B cell (primary cell): ENCODE results near the gene FFAR2. TPM values are rescaled to one million over a fixed set of nuclear protein-coding genes. Genes with fewer than 3 reads are reported as not detected.

Experiments used
- ATAC-seq: fragments of 200-7000 bp; cut with Tn5 transposase; one replicate; pipeline ENCODE4 v1.10.0; 2021; ENCODE audit warnings: low read depth, mild to moderate bottlenecking, moderate number of reproducible peaks, moderate library complexity
- CTCF ChIA-PET: fragments of 350-600 bp; sonication (Branson Sonifier 250); formaldehyde crosslinking; loops from one replicate; lab custom pipeline; 2021; ENCODE audit warnings: antibody characterized with exemption, inconsistent platforms; lab: Charles Lee
- POLR2A ChIA-PET: fragments of 350-600 bp; sonication (Branson Sonifier 250); formaldehyde crosslinking; loops from one replicate; lab custom pipeline; 2021; ENCODE audit warnings: antibody characterized with exemption; lab: Charles Lee
- DNase-seq: peaks from one replicate; pipeline ENCODE4 v3.0.0; 2013
- H2AFZ ChIP-seq: 2 replicates; pipeline ENCODE4 v1.6.1; 2012; ENCODE audit warnings: mild to moderate bottlenecking, low read depth, low read length; ENCODE audit not compliant: insufficient read depth, poor library complexity, severe bottlenecking
- H3K27ac ChIP-seq, 2 donors: 1 replicate in 1 of 2; 2 replicates in 1 of 2; pipeline ENCODE4 v1.5.1; 2012 to 2013; ENCODE audit warnings: low read length in 2 of 2, mild to moderate bottlenecking in 2 of 2, moderate library complexity in 1 of 2
- H3K27me3 ChIP-seq, 4 experiments: fragments of 200-600 bp in 1 of 4; sonication (generic) in 1 of 4; replicated peaks in 1 of 4; 1 replicate in 2 of 4; 2 replicates in 2 of 4; pipeline versions ENCODE4 v1.6.1 to v1.7.0; 2013 to 2016; ENCODE audit warnings: low read length in 3 of 4, mild to moderate bottlenecking in 2 of 4, mixed read lengths in 1 of 4, moderate library complexity in 1 of 4; ENCODE audit not compliant: insufficient read depth in 4 of 4, control insufficient read depth in 3 of 4; ENCODE audit errors: control extremely low read depth in 1 of 4
- H3K36me3 ChIP-seq, 2 experiments: replicated peaks in 1 of 2; 1 replicate in 1 of 2; 2 replicates in 1 of 2; pipeline versions ENCODE4 v1.6.1 to v1.7.1; 2013; ENCODE audit warnings: low read length in 1 of 2; ENCODE audit not compliant: insufficient read depth in 2 of 2, control insufficient read depth in 1 of 2; ENCODE audit errors: control extremely low read depth in 1 of 2, extremely low read depth in 1 of 2
- H3K4me1 ChIP-seq, 2 donors: fragments of 200-600 bp in 1 of 2; sonication (generic) in 1 of 2; 1 replicate in 1 of 2; 2 replicates in 1 of 2; pipeline versions ENCODE4 v1.5.1 to v1.6.1; 2013 to 2017; ENCODE audit warnings: low read length in 2 of 2; ENCODE audit not compliant: control insufficient read depth in 2 of 2, insufficient read depth in 2 of 2
- H3K4me2 ChIP-seq: replicated peaks from 2 replicates; pipeline ENCODE3; 2012; ENCODE audit warnings: mild to moderate bottlenecking, low read depth, low read length; ENCODE audit not compliant: poor library complexity, severe bottlenecking
- H3K4me3 ChIP-seq, 5 experiments: fragments of 200-600 bp in 1 of 5; sonication (generic) in 1 of 5; 1 replicate in 3 of 5; 2 replicates in 2 of 5; pipeline versions ENCODE4 v1.5.1 to v1.7.0; 2011 to 2016; ENCODE audit warnings: low read length in 4 of 5, mild to moderate bottlenecking in 4 of 5, low read depth in 2 of 5, control low read depth in 1 of 5, moderate library complexity in 1 of 5; ENCODE audit not compliant: insufficient read depth in 1 of 5; ENCODE audit errors: control extremely low read depth in 1 of 5, extremely low read depth in 1 of 5
- H3K79me2 ChIP-seq: fragments of 200-600 bp; sonication (generic); one replicate; pipeline ENCODE4 v1.6.0; 2016; ENCODE audit warnings: low read length; ENCODE audit not compliant: control insufficient read depth, insufficient read depth
- H3K9ac ChIP-seq: fragments of 200-600 bp; sonication (generic); 2 replicates; pipeline ENCODE4 v1.6.1; 2017; ENCODE audit warnings: mild to moderate bottlenecking, low read length, moderate library complexity
- H3K9me3 ChIP-seq, 3 donors: one replicate each; pipeline versions ENCODE4 v1.6.1 to v1.7.1; 2013; ENCODE audit warnings: low read length in 2 of 3; ENCODE audit not compliant: control insufficient read depth in 2 of 3, insufficient read depth in 1 of 3; ENCODE audit errors: control extremely low read depth in 1 of 3
- H4K20me1 ChIP-seq: 2 replicates; pipeline ENCODE4 v1.6.0; 2012; ENCODE audit warnings: mild to moderate bottlenecking, low read length; ENCODE audit not compliant: insufficient read depth, control insufficient read depth, poor library complexity, severe bottlenecking
- H3K27ac Mint-ChIP-seq: one replicate; pipeline ENCODE4 v1.8.0; 2021; ENCODE audit warnings: mixed read lengths
- H3K27me3 Mint-ChIP-seq: one replicate; pipeline ENCODE4 v1.8.0; 2021; ENCODE audit warnings: mixed read lengths
- H3K4me1 Mint-ChIP-seq: one replicate; pipeline ENCODE4 v1.8.0; 2021; ENCODE audit warnings: mixed read lengths
- H3K4me3 Mint-ChIP-seq: one replicate; pipeline ENCODE4 v1.8.0; 2021; ENCODE audit warnings: mixed read lengths
- H3K9me3 Mint-ChIP-seq: one replicate; pipeline ENCODE4 v1.8.0; 2022; ENCODE audit warnings: mixed read lengths; ENCODE audit not compliant: insufficient read depth
- EZH2 ChIP-seq: IDR thresholded peaks from 2 replicates; pipeline ENCODE4 v1.6.1; 2012; ENCODE audit warnings: borderline replicate concordance, low read depth, mild to moderate bottlenecking, moderate library complexity, low read length; ENCODE audit not compliant: insufficient read depth, poor library complexity, severe bottlenecking
- WGBS: methylation state at CpG from one replicate; pipeline ENCODE4 v1.1.5; 2013; ENCODE audit warnings: missing lambda C conversion rate; ENCODE audit not compliant: insufficient coverage; 5-methylcytosine and 5-hydroxymethylcytosine counted together
- intact Hi-C: fragments of 100-400 bp; cut with micrococcal nuclease; formaldehyde crosslinking; loops from one replicate; pipeline ENCODE4 v1.10.0; 2022
- polyA plus RNA-seq: library from polyadenylated mRNA; depleted of rRNA; stranded (reverse); fragments of >200 nt; gene quantifications from 2 replicates; pipeline ENCODE4 v1.2.3, GENCODE V29; 2012
- total RNA-seq, 2 donors: library from RNA; stranded (reverse); fragments of 120-200 nt in 1 of 2; gene quantifications; 1 replicate in 1 of 2; 2 replicates in 1 of 2; pipeline versions ENCODE4 v1.2.3 to v1.2.4, GENCODE V29; 2013 to 2022
- TF ChIP-seq, protein P1 (sequence below): fragments of 200-600 bp; IDR thresholded peaks from one replicate; pipeline ENCODE4 v1.8.0; 2022; ENCODE audit warnings: antibody characterized with exemption, mild to moderate bottlenecking

The FFAR2 gene
- total and polyA plus RNA-seq, 2 donors (not counting 1 experiment from before 2014, with no cell fraction given): 0.31 TPM; not detected in 1

DNA sequence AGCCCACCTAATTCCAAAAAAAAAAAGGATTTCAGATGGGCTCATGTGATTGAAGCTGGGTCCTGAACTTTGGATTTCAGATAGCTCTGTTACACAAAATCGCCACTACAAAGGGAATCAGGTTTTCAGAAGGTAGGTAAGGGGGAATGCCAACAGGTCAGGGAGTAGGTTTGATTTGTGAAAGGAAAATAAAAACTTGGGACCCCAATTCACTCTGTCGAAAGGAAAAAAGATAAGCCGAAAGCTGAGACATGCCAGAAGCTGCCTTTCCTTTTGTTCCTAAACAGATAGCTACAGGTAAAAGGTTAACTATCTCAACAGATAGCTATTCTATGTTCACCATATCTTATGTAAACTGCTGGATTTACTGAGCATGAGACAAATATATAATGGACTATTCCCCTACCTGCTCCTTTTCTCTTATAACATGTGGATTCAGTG is 38.2 kb downstream of the FFAR2 start:
- no peak overlapping the region for H3K27ac ChIP-seq
- Mint-ChIP-seq H3K9me3 (no peaks in the 10 kb centered on the region), H3K27me3 (no peaks in the 10 kb centered on the region), H3K27ac (no peak overlapping the region), H3K4me3 (no peak overlapping the region), H3K4me1 (peaks cover 14% of the 10 kb centered on the region)
- peaks cover 19 to 20% of the 10 kb centered on the region in 2 donors for H3K4me1 ChIP-seq
- WGBS: no CpG with 5 or more reads among the region's 3 CpGs
- CTCF ChIA-PET: interaction anchor here (1.0 to 2.7 kb wide), 5 partner anchors 9 to 134 kb away, joined by 3 to 12 read pairs (median 4); no protein-coding TSS in a partner anchor
- H3K4me2 ChIP-seq: no peak overlapping the region
- no peaks in the 10 kb centered on the region for H3K36me3 ChIP-seq
- no peak overlapping the region for H3K4me3 ChIP-seq
- DNase-seq: no peak
- ATAC-seq: no peak
- POLR2A ChIA-PET: no interaction called here
- no peaks in the 10 kb centered on the region for H3K9me3 ChIP-seq
- no peaks in the 10 kb centered on the region for H3K79me2 ChIP-seq
- no peaks in the 10 kb centered on the region for H3K27me3 ChIP-seq
- no peaks in the 10 kb centered on the region for H4K20me1 ChIP-seq
- intact Hi-C loops: no loop called here
- H3K9ac ChIP-seq: no peak overlapping the region
- no peak for TF ChIP-seq EZH2
- TF ChIP-seq, protein P1, sequence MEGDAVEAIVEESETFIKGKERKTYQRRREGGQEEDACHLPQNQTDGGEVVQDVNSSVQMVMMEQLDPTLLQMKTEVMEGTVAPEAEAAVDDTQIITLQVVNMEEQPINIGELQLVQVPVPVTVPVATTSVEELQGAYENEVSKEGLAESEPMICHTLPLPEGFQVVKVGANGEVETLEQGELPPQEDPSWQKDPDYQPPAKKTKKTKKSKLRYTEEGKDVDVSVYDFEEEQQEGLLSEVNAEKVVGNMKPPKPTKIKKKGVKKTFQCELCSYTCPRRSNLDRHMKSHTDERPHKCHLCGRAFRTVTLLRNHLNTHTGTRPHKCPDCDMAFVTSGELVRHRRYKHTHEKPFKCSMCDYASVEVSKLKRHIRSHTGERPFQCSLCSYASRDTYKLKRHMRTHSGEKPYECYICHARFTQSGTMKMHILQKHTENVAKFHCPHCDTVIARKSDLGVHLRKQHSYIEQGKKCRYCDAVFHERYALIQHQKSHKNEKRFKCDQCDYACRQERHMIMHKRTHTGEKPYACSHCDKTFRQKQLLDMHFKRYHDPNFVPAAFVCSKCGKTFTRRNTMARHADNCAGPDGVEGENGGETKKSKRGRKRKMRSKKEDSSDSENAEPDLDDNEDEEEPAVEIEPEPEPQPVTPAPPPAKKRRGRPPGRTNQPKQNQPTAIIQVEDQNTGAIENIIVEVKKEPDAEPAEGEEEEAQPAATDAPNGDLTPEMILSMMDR: no peak
- H2AFZ ChIP-seq: no peak overlapping the region

DNA sequence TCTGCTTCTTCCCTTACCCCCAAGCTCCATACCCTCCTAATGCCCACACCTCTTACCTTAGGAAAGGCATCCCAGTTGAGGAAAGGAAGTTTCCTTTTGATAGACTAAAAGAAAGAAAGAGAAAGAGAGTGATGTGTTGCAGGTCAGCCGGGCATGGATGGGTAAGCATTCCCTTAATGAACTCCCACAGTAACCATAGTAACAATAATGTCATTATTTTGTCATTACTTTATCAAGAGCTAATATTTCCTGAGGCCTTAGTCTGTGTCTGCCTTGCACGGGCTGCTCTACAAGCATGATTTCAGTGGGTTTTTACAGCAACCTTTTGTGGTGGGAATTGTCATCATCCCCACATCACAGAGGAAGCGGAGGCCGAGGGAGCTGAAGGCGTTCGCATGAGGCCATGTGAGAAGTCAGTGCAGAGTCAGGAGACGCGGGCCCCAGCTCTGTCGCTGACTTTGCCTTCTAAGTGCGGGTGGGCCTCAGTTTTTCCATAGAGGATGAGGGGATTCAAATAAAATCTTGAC is 39.7 kb downstream of the FFAR2 start:
- Histone ChIP-seq H4K20me1 (no peaks in the 10 kb centered on the region), H3K4me2 (no peak overlapping the region), H3K79me2 (no peaks in the 10 kb centered on the region), H2AFZ (no peak overlapping the region), H3K9ac (no peak overlapping the region), H3K27me3 (peaks cover 0 to 3% (median 0%) of the 10 kb centered on the region in 4 experiments), H3K27ac (no peak overlapping the region), H3K4me1 (peaks cover 19 to 20% of the 10 kb centered on the region in 2 donors), H3K9me3 (no peaks in the 10 kb centered on the region), H3K4me3 (no peak overlapping the region), H3K36me3 (no peaks in the 10 kb centered on the region)
- Mint-ChIP-seq H3K4me3 (no peak overlapping the region), H3K27me3 (peaks cover 4% of the 10 kb centered on the region), H3K27ac (no peak overlapping the region), H3K9me3 (no peaks in the 10 kb centered on the region), H3K4me1 (peaks cover 14% of the 10 kb centered on the region)
- intact Hi-C loops: no loop called here
- ChIA-PET POLR2A (interaction anchor here (0.5 to 0.6 kb wide), 2 partner anchors 17 to 93 kb away, joined by 3 to 6 read pairs; no protein-coding TSS in a partner anchor), CTCF (interaction anchor here (1.0 to 2.7 kb wide), 5 partner anchors 8 to 219 kb away, joined by 3 to 12 read pairs (median 5); partner anchors contain the start of gene USF2)
- DNase-seq (no peak), ATAC-seq (no peak)
- 100% methylated on average over 2 of the region's 10 CpGs for WGBS
- no peak for TF ChIP-seq EZH2
- TF ChIP-seq, protein P1: no peak
